Measurements from ENCODE around the gene JAZF1.

DNA sequence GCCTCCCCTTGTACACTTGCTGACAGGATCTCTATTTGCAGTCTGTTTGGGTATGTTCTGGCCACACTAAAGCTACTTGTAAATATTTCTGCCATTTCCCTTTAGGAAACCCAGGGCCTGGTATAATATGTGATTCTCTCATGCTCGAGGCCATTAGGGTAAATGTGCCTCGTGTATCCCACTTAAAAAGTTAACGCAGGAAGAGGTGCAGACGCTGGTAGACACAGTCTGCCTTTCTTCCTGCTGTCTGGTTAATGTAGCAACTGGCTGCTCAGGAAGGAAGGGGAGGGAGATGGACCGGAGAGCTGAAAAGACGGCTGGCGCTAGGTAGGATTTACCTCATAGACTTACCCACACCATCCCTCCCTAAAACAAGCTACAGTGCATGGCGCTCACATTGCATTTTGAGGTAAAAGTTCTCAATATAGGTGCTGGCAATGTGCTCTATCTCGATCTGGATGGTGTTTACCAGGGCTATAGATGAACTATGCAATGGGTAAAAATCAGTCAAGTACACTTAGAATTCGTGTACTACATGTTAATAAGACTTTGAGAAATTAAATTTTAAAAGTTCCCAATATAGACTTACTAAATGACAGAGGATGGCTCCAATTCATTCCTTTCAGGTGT is 125.9 kb downstream of the JAZF1 start:
- no peak for TF ChIP-seq YY1 (IDR thresholded peaks at IDR 0.05; ENCODE audit: low read depth)
- TF ChIP-seq, protein P1, sequence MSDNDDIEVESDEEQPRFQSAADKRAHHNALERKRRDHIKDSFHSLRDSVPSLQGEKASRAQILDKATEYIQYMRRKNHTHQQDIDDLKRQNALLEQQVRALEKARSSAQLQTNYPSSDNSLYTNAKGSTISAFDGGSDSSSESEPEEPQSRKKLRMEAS (IDR thresholded peaks at IDR 0.05) = no peak
- TF ChIP-seq RAD21 (IDR thresholded peaks at IDR 0.05; ENCODE audit: low read depth) = no peak
- no peak for TF ChIP-seq TAF1 (IDR thresholded peaks at IDR 0.05; ENCODE audit: low read depth)
- TF ChIP-seq, protein P2, sequence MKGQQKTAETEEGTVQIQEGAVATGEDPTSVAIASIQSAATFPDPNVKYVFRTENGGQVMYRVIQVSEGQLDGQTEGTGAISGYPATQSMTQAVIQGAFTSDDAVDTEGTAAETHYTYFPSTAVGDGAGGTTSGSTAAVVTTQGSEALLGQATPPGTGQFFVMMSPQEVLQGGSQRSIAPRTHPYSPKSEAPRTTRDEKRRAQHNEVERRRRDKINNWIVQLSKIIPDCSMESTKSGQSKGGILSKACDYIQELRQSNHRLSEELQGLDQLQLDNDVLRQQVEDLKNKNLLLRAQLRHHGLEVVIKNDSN (IDR thresholded peaks at IDR 0.05) = no peak
- TF ChIP-seq CREB1 (IDR thresholded peaks at IDR 0.05; ENCODE audit: low read depth) = no peak
- no peak for TF ChIP-seq CEBPB (IDR thresholded peaks at IDR 0.05)
- no peak for TF ChIP-seq ZBTB7A (IDR thresholded peaks at IDR 0.05; ENCODE audit: low read depth)
- TF ChIP-seq, protein P3, sequence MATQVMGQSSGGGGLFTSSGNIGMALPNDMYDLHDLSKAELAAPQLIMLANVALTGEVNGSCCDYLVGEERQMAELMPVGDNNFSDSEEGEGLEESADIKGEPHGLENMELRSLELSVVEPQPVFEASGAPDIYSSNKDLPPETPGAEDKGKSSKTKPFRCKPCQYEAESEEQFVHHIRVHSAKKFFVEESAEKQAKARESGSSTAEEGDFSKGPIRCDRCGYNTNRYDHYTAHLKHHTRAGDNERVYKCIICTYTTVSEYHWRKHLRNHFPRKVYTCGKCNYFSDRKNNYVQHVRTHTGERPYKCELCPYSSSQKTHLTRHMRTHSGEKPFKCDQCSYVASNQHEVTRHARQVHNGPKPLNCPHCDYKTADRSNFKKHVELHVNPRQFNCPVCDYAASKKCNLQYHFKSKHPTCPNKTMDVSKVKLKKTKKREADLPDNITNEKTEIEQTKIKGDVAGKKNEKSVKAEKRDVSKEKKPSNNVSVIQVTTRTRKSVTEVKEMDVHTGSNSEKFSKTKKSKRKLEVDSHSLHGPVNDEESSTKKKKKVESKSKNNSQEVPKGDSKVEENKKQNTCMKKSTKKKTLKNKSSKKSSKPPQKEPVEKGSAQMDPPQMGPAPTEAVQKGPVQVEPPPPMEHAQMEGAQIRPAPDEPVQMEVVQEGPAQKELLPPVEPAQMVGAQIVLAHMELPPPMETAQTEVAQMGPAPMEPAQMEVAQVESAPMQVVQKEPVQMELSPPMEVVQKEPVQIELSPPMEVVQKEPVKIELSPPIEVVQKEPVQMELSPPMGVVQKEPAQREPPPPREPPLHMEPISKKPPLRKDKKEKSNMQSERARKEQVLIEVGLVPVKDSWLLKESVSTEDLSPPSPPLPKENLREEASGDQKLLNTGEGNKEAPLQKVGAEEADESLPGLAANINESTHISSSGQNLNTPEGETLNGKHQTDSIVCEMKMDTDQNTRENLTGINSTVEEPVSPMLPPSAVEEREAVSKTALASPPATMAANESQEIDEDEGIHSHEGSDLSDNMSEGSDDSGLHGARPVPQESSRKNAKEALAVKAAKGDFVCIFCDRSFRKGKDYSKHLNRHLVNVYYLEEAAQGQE (IDR thresholded peaks at IDR 0.05; ENCODE audit: low read depth) = no peak
- no peak for TF ChIP-seq TEAD4 (IDR thresholded peaks at IDR 0.05)
- TF ChIP-seq FOXM1 (IDR thresholded peaks at IDR 0.05; ENCODE audit: borderline replicate concordance, low read depth) = no peak
